ENCODE measurements around the gene LUZP1.

Gene LUZP1

DNA sequence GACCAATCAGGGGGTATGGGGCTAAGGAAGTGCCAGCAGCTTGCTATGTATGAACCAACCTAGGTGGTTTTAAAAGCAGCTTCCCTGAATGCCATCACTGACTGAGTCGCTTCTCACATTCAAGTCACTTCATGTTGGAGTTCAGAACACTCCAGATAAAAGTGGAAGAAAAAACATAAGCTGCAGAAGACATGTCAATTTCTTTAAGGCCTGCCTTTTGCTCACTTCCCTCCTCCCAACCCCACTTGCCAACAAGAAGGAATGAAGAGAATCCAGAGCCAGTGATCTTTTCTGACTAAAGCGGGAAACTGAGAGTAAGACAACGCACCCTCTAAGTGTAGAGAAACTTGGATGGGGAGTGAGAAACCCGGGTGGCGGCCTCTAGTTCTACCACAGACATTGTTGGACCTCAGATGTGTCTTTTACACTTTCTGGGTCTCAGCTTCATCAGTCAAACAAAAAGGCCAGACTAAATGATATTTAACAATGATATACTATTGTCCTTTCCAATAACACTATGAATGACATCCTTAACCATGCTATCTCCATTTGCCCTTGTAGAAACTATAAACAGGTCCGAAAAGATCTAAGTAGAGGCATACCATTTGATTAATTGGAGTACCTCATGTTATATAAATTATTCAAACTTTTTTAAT, 54.1 kb downstream of the LUZP1 start:
- no peak for DNase-seq

DNA sequence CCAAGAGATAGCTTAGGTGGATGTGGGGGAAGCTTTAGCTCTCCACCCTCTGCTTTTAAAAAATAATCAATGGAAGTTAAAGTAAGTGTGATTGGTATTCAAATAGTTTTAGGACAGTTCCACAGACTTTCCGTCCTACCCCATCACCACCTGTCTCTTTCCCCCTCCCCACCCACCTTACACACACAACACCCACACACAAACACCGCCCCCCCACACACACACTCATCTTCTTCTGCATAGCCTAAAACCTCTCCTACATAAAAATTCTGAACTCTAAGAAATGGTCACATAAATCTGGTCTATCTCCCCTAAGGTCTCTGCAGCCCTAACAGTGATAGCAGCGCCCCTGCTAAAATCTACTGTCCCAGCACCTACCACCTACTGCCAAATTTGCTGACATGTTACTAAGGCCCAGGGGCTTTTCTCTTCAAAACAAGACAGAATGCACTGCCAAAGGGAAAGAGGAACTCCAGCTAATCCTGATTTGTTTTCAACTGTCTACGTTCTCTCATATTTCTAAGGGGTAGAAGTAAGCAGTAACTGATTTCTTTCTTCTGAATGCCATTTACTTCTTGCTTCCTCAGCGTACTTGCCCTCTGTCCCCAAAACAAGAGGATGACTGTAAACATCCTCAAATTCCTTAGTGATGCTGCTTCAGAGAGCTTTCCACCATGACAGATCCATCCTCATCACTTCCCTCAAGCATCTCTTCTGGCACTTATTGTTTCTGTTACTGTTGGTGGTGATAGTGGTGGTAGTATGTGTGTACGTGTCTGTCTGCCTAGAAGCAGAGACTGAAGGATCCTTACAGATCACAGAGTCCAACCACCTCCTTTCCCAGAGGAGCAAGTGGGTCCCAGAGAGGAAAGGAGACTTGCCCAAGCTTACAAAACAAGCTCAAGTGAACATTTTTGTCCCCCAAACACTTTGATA, 56.8 kb downstream of the LUZP1 start:
- peak in 1 of 2 experiments; percentile 45 for DNase-seq

DNA sequence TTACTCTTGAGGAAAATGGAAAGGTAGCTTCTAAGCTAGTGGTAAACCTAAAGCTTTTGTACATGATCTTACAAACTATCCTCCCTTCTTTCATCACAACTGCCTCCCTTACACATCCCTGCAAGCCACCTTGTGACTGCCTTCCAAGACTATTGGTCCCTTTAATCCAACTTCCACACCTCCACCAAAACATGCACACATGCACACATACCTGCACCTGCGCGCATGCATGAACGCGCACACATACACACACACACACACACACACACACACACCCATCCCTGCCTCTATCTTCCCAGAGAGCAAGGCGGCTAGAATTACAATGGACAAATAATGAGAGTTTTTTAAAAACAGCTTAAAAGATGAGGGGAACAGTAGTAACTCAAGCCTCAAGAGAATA, 58.3 kb downstream of the LUZP1 start:
- DNase-seq = no peak

DNA sequence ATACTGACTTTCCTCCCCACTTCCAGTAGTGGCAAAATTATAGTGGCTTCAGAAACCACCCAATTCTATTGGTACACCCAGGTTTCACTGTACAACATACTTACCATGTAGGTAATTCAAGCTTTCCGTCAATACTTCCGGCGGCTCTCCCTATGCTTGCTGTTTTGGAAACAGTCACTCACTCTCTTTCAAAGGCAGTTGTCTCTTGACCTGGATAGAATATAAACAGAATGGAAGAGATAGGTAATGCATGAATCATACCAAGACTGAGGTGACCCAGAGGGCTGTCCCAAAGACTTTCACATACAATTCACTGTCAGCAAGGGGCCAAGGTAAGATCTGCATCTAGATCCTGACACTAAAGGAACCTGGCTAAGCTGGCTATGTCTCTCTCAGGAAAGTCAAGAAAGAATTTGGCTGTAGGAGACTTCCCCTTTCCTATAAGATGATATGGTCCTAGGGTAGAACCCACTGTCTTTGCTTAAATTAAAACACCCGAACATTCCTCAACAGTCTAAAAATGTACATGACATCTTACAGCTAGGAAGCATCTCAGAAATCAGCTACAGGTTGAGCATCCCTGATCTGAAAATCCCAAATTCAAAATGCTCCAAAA, 59.6 kb downstream of the LUZP1 start:
- DNase-seq = peak in 1 of 2 experiments; percentile 28

DNA sequence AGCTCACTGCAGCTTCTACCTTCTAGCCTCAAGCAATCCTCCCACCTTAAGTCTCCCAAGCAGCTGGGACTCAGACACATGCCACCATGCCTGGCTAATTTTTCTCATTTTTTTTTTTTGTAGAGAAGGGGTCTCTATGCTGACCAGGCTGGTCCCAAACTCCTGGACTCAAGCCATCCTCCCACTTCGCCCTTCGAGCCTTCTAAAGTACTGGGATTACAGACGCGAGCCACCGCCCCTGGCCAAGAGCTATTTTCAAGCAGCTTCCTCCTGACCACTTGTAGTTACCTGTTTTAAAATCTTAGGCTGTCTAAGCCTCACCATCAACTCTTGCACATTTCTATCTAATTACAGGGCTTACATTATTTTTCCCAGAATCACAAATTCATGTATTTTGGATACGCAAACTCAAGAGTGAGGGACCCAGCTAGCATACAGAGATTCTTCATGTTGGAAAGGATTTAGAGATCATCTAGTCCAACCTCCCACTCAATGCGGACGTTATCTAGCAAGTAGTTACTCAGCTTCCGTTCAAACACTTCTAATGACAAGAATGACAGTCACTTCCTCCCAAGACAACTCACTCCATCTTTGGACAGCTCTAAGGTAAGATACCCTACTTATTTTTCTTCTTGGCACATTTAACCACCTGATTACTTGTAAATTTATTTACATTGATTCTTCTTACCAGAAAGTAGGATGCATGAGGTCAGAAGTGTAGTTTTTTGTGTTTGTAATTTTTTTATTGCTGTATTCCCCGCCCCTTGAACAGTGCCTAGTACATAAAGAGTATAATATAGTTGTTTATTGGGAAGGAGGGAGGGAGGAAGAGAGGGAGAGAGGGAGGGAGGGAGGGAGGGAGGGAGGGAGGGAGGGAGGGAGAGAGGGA, 65.4 kb downstream of the LUZP1 start:
- peak in 1 of 2 experiments; percentile 28 for DNase-seq

DNA sequence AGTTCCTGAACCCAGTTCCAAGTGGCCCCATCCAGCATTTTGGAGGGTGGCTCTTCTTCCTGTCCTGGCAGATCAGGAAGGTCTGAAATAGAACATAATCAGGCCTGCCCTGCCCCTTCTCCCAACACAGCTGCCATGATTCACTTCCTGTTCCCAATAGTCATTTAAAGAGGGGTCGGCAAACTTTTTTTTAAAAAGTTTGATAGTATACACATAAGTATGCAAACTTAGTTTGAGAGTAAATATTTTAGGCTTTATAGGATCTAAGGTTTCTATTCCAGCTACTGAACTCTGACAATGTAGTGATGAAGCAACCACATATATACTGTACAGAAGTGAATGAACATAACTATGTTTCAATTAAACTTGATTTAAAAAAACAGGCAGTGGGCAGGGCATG, 66.4 kb downstream of the LUZP1 start:
- no peak for DNase-seq

DNA sequence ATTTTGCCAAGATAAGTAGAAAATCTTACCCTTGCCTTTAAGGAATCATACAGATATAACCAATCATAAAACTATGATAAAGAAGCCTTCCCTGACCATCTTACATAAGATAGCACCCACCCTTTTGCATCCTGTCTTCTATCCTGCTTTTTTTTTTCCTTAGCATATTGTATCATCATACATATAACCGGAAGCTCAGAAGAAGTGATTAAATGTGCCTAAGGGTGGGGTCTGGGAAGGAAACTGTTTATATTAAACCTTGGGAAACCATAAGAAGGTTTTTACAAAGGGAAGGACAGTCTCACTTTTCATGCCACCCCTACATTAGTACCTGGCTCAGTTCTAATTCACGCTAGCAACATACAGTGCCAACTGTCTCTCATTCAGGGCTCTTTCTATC, 66.8 kb downstream of the LUZP1 start:
- DNase-seq = no peak

DNA sequence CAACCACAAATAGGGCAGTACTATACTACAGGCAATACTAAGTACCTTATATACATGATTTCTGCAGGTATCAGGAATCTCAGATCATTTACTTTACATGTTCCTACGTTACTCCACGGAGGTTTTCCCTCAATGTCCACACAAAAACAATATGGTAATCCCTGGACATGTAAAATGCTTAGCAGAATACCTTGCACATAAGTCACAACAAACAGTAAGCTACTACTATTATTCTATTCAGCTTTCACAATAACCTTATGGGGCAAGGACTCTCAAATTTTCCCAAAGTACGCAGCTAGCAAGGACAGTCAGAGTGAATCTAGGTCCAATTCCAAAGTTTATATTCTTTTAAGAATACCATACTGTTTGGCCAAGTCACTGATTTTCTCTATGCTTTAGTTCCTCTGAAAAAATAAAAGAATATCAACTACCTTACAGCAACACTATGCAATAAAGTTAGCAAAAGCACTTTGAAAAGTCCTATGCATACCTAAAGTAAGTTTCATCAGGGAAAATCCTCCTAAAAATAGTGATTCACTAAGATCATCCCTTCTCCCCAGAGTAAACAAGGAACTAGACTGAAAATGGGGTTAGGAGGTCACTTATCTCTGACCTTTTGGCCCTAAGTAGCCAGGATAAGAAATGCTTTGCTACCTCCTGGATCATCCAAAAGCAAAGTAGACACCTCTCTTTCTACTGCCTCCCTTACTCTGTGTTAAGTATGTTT, 67.4 kb downstream of the LUZP1 start:
- DNase-seq = no peak

DNA sequence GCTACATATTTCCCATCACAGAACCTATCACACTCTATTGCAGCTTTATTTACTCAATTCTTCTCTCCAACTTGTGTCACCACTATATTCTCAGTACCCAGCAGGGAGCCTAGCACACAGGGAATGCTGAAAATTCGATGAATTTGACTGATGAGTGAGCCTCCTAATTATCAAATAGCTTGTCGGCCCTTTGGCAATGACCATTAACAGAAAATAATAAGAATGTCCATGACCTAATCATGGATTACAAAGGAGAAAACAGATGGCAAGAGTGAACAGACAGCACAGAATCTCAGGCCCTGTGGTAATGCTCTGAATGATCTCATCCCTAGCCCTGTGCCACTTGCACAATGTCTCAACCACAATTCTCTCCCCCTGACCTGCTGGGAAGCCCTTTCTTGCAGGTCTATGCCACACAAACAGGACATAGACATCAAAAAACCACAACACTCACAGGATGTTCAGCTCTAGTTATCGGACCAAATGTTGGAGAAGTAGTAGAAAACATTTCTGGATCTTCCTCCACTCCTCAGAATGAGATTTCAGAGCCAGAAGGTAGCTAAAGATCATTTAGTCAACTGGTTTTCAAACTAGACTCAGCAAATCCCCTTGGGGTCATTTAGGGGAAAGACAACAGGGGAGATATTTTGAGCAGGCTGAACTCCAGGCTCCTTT, 68.4 kb downstream of the LUZP1 start:
- DNase-seq = peak in 1 of 2 experiments; percentile 17

DNA sequence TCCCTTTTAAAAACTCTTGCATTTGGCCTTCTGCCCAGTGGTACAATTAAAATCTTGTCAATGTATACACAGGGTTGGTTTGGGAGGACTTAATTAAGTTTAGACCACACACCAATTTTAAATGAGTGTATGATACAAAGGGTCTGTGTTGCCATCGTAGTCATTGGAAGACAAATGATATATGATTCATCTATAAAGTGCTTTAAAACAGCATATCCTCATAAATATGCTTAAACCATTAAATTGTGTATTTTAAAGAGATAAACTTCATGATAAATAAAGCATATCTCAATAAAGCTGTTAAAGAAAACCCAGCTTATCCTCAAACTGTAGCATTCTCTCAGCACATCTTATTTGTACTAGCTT, 69.5 kb downstream of the LUZP1 start:
- DNase-seq = no peak

DNA sequence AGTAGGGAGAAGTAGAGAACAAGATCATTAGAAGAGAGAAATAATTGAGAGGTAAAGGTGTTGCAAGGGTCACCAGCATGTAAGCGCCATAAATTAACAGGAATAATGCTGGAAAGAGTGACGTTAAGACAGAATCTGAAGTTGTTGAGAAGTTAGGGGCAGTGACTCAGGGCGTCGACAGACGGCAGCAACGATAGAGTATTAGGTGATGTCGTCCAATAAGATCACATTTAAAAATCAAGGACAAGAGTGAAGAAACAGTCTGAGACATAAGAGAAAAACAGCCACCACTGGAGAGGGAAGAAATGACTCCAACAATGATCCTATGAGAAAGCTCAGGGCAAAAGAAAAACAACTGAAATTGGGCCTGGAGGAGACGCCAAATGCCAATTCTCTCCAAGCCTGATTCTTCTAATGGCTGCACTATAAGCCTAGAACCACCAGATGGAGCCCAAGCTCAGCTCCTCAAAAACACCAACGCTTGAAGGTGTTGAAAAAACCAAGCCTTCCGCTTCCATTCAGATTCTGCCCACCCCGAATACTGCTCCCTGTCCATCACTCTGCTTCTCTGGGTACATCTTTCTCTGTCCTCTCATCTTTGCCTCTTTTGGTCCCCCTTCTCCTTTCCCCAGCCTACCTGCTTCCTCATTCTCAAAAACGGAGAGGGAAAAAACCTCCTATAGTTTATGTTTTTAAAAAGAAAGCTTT, 70.0 kb downstream of the LUZP1 start:
- peak; percentile 36 to 57 for DNase-seq

DNA sequence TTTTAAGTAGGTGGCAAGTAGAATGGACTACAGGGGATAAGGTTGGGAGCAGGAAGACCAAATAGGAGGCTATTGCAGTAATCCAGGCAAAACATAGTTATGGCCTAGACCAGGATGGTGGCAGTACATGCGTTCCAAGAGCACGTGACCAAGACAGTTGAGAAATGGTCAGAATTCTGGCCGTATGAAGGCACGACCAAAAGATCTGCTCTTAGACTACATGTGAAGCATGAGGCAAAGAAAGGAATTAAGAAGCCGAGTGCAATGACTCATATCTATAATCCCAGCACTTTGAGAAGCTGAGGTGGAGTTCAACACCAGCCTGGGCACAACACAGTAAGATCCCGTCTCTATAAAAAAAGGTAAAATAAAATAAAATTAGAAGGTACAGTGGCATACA, 71.3 kb downstream of the LUZP1 start:
- no peak for DNase-seq

DNA sequence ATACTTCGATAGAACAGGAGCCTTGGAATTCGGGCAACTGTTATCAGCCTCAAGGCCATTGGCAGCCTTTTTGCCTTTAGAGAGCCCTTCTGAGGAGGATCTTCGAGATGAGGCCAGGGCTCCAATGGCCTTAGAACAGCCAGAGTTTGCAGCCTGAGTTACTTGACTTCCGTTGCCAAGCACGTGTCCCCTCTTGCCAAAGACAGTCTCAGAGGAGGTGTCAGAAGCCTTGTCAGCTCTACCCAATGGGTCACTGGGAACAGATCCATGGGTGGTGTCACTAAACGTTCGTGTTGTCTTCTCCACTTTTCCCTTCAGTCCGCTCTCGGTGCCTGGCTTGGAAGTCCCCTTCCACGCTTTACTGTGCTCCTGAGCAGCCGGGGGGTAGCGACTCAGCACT, 76.2 kb downstream of the LUZP1 start:
- no peak for DNase-seq

DNA sequence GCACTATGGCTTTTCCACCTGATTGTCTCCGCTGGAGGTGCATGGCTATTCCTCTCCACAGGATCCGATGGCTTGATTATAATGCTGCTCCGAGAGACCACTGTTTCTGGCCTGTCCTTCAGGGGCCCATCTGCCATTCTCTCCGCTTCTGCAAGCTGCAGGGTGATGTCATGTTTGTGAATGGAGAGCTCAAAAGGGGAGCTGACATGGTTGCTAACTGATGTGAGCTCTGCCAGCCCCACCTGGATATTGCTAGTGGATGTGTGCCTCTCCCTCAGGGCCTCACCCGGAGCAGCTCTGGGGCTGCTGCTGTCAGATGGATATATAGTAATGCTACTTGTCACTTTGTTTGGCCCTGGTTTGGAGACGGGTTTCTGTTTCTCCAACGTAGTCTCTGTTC, 77.1 kb downstream of the LUZP1 start:
- DNase-seq = no peak

DNA sequence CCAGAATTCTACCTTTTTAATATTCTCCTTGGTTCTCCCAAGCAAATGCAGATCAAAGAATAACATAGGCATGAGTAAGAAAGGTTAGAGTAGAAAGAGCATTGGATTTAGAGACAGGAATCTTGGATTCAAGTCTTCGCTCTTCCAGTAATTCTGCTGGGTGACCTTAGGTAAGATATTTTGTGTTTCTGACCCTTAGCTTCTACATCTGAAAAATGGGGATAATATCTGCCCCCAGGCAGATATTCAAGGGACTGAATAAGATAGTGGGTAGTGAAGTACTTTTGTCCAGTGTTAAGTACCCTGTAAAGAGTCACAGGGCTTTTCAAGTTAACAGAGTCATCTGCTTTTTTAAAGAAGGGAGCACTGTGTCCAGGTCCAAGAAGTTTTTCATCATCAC, 78.6 kb downstream of the LUZP1 start:
- DNase-seq = no peak

DNA sequence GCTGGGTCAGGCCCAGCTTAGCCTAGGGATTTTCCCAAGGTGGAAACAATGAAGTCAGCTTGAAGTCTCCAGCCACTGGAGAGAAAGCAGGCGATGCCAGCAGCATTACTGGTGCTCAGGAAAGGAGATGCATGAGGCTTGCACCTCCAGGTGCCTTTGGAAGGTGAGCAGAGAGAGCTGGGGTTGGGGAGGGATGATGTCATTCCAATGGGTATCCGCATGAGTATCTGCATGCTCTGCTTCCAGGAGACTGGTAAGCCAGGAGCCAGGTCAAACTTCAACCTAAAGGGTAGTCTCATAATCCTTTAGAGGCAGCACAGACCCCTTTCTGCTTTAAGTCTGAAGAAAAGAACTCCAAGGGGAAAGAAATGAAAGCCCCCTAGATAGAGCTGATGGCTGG, 80.6 kb downstream of the LUZP1 start:
- DNase-seq = no peak

DNA sequence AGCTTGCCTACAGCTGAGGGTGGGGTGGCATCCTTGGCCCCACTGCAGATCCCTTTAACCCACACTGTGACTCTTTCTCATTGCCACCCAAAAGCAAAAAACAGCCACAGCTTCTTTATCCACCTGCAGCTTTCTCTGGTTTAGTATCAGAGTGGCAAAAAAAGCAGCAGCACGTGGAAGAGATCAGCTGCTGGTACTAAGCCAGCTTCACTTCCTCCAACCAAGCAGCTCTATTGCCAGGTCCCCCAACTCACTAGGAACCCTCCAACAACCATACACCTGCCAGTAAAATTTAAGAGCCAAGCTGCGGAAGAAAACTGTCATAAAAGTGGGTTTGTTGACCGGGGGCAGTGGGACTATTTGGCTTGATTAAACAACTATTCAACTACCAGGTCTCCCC, 83.0 kb downstream of the LUZP1 start:
- no peak for DNase-seq

DNA sequence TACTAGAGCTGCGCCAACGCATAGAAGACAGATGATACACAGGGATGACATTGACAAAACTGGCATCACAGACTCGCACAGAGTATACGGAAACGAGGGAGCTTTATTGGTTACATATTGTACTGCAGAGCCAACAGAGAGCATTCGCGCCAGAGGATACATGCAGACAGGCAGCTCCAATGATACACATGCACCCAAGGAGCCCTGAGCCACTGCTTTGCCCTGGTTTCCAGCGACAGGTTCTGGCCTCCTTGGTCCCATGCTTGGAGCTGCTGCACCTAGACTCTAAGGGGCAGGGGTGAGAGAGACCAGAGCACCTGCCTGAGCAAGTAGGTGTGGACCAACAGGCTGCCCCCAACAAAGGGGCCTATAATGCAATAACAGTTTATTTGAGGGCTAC, 83.8 kb downstream of the LUZP1 start:
- DNase-seq = no peak

DNA sequence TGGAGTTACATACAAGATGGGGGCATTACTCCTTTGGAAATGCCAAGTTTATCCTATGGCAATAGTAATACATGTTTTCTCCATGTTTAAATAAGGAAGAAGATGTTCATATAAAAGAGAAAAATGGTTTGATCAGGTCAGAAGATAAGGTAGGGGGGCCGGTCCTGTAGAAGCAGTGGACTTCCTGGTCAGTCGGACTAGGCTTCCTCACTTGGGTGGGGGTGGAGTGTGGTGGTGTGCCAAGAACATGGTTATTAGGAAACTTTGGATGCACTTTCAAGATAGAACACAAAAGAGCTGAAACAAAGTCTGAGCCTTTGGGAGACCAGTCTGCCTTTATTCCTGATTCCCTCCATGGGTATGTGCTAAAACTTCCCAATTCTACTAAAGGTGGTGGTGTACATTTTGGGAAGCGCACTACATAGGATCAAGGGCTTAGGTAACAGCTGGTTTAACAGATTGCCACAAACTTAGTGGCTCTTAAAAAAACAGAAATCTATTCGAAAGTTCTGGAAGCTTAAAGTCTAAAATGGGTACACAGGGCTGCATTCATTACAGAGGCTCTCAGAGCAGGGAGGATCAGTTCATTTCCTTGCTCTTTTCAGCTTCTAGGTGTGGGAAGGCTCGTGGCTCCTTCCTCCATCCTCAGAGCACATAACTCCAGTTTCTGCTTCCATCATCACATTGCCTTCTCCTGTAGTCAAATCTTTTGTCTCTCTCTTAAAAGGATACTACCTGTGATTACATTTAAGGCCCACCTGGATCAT, 84.8 kb downstream of the LUZP1 start:
- no peak for DNase-seq

DNA sequence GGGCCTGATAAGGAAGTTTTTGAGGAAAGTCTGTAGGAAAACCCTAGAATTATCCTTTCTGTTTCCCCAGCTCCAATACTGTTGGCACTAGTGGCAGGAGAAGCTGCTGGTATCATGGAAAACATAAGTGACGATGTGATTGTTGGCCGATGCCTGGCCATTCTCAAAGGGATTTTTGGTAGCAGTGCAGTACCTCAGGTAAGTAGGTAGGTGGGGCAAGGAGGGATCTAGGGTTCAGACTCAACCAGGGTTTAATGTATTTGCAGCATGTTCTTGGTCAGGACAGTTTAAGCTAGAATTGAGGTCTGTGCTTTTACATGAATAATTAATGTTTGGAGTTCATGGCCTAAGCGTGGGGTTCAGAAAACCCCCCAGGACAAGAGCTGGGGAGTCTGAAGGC, 87.3 kb downstream of the LUZP1 start:
- DNase-seq = no peak
